Gastrocnemius medialis (tissue), 4 donors: ENCODE results near the gene P2RX2. TPM values are rescaled to one million over a fixed set of nuclear protein-coding genes. Genes with fewer than 3 reads are reported as not detected.

Experiments
- ATAC-seq, 2 donors: fragments of 150-250 bp; one replicate each; pipeline ENCODE4 v1.9.1; 2016
- DNase-seq, 2 donors: peaks; one replicate each; pipeline ENCODE4 v3.0.0-alpha.2; 2019
- H3K27ac ChIP-seq, 4 donors: fragments of 200-600 bp; sonication (generic); 1 replicate in 1 of 4; 2 replicates in 3 of 4; pipeline ENCODE4 v1.5.1; 2016 to 2018; ENCODE audit warnings: mild to moderate bottlenecking in 2 of 4, moderate library complexity in 1 of 4
- H3K27me3 ChIP-seq, 3 donors: fragments of 200-600 bp; sonication (generic) in 2 of 3; 1 replicate in 1 of 3; 2 replicates in 2 of 3; pipeline versions ENCODE4 v1.5.1 to v1.6.0; 2016 to 2019; ENCODE audit warnings: mild to moderate bottlenecking in 1 of 3, moderate library complexity in 1 of 3
- H3K36me3 ChIP-seq, 2 donors: fragments of 200-600 bp; sonication (generic) in 1 of 2; one replicate each; pipeline ENCODE4 v1.5.1; 2017 to 2018
- H3K4me1 ChIP-seq, 2 donors: fragments of 200-600 bp; sonication (generic) in 1 of 2; one replicate each; pipeline ENCODE4 v1.5.1; 2016 to 2017; ENCODE audit warnings: mild to moderate bottlenecking in 2 of 2
- H3K4me3 ChIP-seq, 4 donors: fragments of 200-600 bp; sonication (generic) in 3 of 4; 1 replicate in 1 of 4; 2 replicates in 3 of 4; pipeline ENCODE4 v1.5.1; 2016 to 2019; ENCODE audit warnings: mild to moderate bottlenecking in 2 of 4
- H3K9me3 ChIP-seq, 3 donors: fragments of 200-600 bp; sonication (generic) in 2 of 3; 1 replicate in 1 of 3; 2 replicates in 2 of 3; pipeline ENCODE4 v1.5.1; 2016 to 2019
- CTCF ChIP-seq, 5 experiments: fragments of 450-650 bp in 3 of 5; fragments of 200-600 bp in 2 of 5; sonication (generic) in 2 of 5; IDR thresholded peaks in 4 of 5; conservative IDR thresholded peaks in 1 of 5; 1 replicate in 4 of 5; 2 replicates in 1 of 5; pipeline ENCODE4 v1.5.1; 2016 to 2019; ENCODE audit warnings: antibody characterized with exemption in 5 of 5, mild to moderate bottlenecking in 3 of 5, moderate library complexity in 3 of 5
- POLR2A ChIP-seq, 2 donors: fragments of 450-650 bp; IDR thresholded peaks; one replicate each; pipeline ENCODE4 v1.6.1; 2017; ENCODE audit warnings: antibody characterized with exemption in 2 of 2, mild to moderate bottlenecking in 2 of 2, moderate library complexity in 2 of 2
- in situ Hi-C, 4 donors: fragments of 200-750 bp; cut with MboI; loops; one replicate each; pipeline versions ENCODE4 v1.15.0 to v1.8.0; 2017; ENCODE audit warnings: low sequenced_read_pairs in 4 of 4
- intact Hi-C: fragments of 100-400 bp; cut with DNase I; formaldehyde crosslinking; loops from one replicate; pipeline ENCODE4 v1.15.1; 2023; ENCODE audit warnings: low total_unique reads
- total RNA-seq, 4 donors: library from RNA; depleted of rRNA; stranded (reverse); fragments of >200 nt; gene quantifications; one replicate each; pipeline versions ENCODE4 v1.1.0 to v1.2.3, GENCODE V29; 2016

The P2RX2 gene
- total RNA-seq, 4 donors from 2014 or later: not detected

GRCh38 chr12:132634411-132634990 is 15.9 kb downstream of the P2RX2 start:
- no peak overlapping the region for H3K4me3 ChIP-seq
- no peak for TF ChIP-seq POLR2A (IDR thresholded peaks at IDR 0.05)
- no peak for TF ChIP-seq CTCF (IDR thresholded peaks at IDR 0.05 in 4 of 5, conservative IDR thresholded peaks at IDR 0.05 in 1 of 5)
- peaks cover 0 to 71% of the 10 kb centered on the region in 2 donors for H3K36me3 ChIP-seq

GRCh38 chr12:132635076-132635955 is 16.7 kb downstream of the P2RX2 start:
- intact Hi-C loops: no loop called here
- Histone ChIP-seq H3K9me3 (no peaks in the 10 kb centered on the region), H3K27ac (no peak overlapping the region), H3K27me3 (no peaks in the 10 kb centered on the region), H3K4me3 (no peak overlapping the region), H3K36me3 (peaks cover 0 to 64% of the 10 kb centered on the region in 2 donors), H3K4me1 (no peaks in the 10 kb centered on the region)
- TF ChIP-seq CTCF (IDR thresholded peaks at IDR 0.05 in 4 of 5, conservative IDR thresholded peaks at IDR 0.05 in 1 of 5) (no peak), POLR2A (IDR thresholded peaks at IDR 0.05) (no peak)
- ATAC-seq (no peak), DNase-seq (no peak)
- in situ Hi-C loops: no loop called here

More at GRCh38 chr12:132634411-132634990, 15.9 kb downstream of the P2RX2 start:
- Histone ChIP-seq H3K27me3 (no peaks in the 10 kb centered on the region), H3K27ac (no peak overlapping the region), H3K9me3 (no peaks in the 10 kb centered on the region), H3K4me1 (no peaks in the 10 kb centered on the region)
- DNase-seq (no peak), ATAC-seq (no peak)
- in situ Hi-C loops (no loop called here), intact Hi-C loops (no loop called here)

- no peak for TF ChIP-seq POLR2A (IDR thresholded peaks at IDR 0.05)
- TF ChIP-seq CTCF (IDR thresholded peaks at IDR 0.05 in 4 of 5, conservative IDR thresholded peaks at IDR 0.05 in 1 of 5): no peak
- in situ Hi-C loops: no loop called here
- no peak for ATAC-seq
- Histone ChIP-seq H3K9me3 (no peaks in the 10 kb centered on the region), H3K27me3 (no peaks in the 10 kb centered on the region), H3K4me1 (no peaks in the 10 kb centered on the region), H3K4me3 (no peak overlapping the region), H3K27ac (no peak overlapping the region), H3K36me3 (peaks cover 0 to 64% of the 10 kb centered on the region in 2 donors)
- intact Hi-C loops: no loop called here
- no peak for DNase-seq
Observed at GRCh38 chr12:132637811-132638210, 19.2 kb downstream of the P2RX2 start.

GRCh38 chr12:132638541-132639408 is 20.2 kb downstream of the P2RX2 start:
- ATAC-seq: peak; percentile 39 to 56
- Histone ChIP-seq H3K9me3 (no peaks in the 10 kb centered on the region), H3K27ac (no peak overlapping the region), H3K36me3 (peaks cover 0 to 68% of the 10 kb centered on the region in 2 donors), H3K27me3 (no peaks in the 10 kb centered on the region), H3K4me3 (no peak overlapping the region), H3K4me1 (no peaks in the 10 kb centered on the region)
- in situ Hi-C loops (no loop called here), intact Hi-C loops (no loop called here)
- TF ChIP-seq CTCF (IDR thresholded peaks at IDR 0.05 in 4 of 5, conservative IDR thresholded peaks at IDR 0.05 in 1 of 5) (peak in 4 of 5 experiments; percentile 28 to 57 (median 36)), POLR2A (IDR thresholded peaks at IDR 0.05) (no peak)
- DNase-seq: peak in 1 of 2 donors; percentile 48
